Activated gamma-delta T cell treated with anti-CD3 and anti-CD28 coated beads, Interleukin-2, amount 50 U/mL, for 16 hours (primary cell): ENCODE results near the gene KLK15.
"Not testable (repeated sequence)": the region's sequence is repeated elsewhere in the genome, so short reads cannot be mapped to it uniquely, and the experiment has no call there.

Experiments used
- DNase-seq: peaks from one replicate; pipeline ENCODE4 v3.0.0-alpha.2; 2020; ENCODE audit warnings: low read depth

The KLK15 gene

DNA sequence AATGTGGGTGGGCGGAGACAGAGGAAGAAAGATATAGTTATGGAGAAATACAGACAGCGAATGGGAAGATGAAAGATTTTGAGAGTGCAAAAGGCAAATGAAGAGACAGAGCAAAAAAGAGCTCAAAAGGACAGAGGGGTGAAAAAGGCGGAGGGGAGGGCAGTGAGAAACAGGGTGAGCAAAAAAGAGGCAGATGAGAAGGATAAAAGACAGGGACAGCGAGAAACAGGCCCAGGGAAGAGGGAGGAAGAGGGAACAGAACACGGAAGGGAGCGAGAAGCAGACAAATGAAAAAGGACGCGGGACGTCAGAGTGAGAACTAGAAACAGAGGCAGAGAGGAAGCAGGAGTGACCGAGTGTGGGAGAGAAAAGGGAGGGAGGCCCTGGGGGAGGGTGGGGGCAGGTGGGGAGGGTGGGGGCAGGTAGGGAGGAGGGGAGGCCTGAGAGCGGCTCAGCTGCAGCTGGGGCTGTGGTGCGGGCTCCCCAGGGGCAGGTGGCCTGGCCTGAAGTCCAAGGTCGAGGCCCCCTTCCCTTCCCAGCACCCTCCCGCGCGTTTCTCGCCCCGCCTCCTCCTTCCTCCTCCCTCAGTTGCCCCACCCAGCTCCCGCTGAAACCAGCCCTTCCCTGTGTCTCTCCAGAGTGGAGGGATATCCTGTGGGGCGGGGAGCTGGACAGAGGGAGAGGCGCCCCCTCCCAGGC, 12.7 kb downstream of the KLK15 start:
- DNase-seq = no peak

DNA sequence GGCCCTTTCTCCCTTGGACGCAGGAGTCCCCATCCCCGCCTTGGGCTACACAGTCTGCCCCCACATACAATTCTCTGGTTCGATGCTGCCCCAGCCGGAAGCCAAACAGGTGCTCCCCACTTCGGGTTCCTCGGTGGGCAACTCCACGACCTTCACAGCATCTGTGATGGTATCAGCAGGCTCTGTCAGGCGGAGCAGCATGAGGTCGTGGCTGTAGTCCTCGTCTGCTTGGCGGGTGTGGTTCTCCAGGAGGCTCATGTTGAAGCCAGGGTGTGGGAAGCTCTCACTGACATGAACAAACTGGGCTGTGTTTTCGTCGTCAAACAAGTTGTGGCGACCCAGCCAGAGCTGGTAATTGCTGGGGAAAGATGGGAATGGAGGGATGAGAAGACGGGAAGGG, 13.3 kb downstream of the KLK15 start:
- DNase-seq = no peak

DNA sequence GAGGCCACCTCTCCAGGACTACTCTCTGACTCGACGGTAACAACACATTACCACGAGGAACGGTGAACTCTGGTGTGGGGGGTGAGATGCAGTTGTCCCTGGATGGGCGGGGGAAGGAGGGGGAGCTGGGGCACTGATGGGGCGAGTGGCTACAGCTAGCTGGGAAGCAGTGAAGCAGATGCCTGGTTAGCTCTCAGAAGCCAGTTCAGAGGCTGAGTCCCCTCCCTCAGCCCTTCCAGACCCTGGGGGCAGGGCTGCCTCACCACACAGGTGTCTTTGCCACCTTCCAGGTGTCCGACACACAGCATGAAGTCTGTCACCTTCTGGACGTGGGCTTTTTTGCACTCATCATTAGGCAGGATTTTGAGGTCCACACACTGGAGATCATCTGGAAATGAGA, 13.7 kb downstream of the KLK15 start:
- DNase-seq = no peak

DNA sequence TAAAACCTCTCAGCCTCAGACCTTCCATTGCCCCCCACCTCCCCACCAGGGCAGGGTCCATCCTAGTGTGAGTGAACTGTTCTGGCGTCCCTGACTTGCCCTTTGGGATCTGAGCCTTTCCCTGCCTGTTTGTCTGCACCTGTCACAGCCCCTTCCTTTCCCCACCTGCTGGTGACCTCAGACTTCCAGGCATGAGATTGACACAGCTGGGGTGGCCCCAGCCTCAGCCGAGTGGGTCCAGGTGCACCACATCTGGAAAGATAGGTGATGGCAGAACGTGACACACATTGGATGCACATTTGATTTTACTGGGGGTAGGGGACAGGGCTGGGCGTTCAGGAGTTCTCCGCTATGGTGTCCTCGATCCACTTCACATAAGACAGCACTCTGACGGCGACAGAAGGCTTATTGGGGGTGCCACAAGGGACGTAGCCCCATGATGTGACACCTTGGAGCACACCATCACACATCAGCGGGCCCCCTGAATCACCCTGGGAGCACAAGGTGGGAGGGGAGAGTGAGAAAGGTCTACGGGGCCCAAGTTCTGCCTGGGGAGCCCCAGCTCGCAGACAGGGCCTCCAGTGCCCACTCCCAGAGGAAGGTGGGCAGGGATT, 14.4 kb downstream of the KLK15 start:
- DNase-seq = no peak

DNA sequence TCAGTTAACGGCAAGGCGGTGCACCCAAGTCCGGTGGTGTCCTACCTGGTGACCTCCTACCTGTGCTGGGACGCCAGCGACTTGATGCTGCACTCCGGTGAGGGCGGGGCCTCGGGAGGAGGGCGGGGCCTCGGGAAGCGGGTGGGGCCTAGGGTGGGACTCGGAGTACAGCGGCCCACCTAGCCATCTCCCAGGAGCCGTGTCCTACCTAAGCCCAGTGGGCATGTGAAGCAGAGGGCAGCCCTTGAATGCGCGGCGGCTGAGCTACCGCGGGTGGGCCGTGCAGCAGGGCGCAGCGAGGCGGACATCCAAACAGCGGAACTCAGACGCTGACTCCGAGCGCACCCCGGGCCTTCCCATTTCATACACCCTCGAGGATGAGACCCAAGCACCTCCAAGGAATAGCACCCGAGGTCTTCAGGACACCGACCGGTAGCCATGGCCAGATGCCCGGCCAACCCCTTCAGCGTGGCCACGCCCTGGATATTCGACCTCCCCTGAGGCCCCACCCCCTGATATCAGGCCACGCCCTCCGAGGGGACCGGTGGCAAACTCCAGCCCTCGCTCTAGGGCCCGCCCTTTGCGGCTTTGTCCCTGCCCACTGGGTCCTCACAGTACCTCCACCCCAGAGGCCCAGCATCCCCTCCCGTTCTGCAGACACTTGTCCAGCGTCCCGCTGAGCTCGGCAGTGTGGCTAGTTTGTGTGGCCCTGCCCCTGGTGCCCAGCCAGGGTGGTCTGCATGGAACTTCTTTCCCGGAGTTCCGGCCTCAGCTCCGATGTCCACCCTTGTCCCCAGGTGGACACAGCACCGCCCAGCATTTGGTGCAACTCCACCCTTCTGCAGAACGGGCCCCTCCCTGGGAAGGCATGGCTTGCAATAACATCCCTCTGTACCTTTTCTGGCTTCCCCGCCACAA, 15.2 kb downstream of the KLK15 start:
- no peak for DNase-seq

DNA sequence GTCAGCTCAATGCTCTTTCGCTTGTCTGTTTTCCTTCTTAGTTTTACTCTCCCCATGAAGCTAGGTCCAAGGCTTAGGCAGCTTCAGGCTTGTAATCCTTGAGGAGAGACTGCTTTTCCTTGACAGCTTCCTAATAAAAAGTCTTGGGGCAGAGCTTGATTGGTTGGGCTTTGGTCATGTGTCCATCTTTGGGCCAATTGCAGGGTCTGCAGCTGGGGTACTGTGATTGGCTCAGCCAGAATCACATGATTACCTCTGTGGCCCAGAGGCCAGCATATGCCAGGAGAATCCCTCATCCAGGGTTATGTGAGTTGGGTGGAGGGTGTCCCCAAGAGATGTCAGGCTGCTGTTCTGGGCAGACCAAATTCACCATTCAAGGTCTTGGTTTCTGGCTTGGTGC, 17.9 kb downstream of the KLK15 start:
- DNase-seq = no peak

DNA sequence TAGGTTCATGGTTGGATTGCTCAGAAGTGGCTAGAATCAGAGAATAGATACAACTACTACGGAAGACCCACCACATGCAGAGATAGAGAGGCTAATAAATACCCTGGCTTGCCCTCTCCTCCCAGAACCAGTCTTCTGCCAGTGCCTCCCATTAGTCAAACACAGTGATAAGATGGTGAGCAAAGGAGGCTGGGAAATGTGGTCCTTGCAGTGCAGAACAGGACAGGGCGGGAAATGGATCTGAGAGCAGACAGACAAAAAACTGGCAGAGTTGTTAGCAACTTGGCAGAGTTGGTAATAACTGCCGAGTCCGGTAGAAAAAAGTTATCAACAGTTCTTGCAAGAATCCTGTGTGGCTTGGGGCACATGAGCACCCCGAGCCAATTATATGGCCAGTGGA, 18.5 kb downstream of the KLK15 start:
- no peak for DNase-seq

DNA sequence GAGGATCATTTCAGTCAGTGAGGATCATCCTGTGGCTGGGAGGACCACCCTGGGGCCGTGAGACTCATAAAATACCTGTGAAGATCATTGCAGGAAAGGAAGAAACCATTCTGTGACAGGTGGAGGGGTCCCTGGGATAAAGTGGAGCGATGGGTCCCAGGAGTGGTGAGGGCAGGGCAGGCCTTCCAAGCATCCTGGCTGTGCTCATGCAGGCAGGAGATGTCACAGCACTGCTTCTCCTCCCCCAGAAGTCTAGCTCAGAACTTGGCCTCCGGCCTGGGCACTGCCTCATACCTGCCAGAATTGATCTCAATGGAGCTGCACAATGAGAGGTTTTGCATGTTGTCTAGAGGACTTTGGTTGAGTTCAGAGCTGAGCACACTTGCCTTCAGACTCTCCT, 20.9 kb downstream of the KLK15 start:
- DNase-seq = no peak

DNA sequence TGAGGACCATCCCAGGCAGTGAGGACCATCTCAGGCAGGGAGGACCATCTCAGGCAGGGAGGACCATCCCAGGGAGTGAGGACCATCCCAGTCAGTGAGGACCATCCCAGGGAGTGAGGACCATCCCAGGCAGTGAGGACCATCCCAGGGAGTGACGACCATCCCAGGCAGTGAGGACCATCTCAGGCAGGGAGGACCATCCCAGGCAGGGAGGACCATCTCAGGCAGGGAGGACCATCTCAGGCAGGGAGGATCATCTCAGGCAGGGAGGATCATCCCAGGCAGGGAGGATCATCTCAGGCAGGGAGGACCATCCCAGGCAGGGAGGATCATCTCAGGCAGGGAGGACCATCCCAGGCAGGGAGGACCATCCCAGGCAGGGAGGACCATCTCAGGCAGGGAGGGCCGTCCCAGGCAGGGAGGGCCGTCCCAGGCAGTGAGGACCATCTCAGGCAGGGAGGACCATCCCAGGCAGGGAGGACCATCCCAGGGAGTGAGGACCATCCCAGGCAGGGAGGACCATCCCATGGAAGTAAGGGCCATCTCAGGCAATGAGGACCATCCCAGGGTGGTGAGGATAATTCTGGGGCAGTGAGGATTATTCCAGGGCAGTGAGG, 21.6 kb downstream of the KLK15 start:
- not testable (repeated sequence) for DNase-seq

DNA sequence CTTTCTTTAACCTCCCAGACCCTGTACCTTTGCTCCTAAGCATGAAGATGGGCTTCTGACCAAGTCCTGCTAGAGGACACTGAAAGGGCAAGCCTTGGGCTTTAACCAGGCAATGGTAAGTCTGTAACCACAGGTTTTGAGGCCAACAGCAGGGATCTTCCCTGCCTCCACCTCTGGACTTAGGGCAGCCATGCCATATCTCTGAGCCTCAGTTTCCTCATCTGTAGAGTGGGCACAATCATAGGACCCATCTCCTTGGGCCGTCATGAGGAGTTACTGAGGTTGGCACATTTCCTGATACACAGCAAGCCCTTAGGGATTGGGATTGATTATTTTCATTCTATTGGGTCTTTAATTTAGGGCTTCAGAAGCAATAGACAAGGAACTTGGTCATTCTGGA, 24.5 kb downstream of the KLK15 start:
- no peak for DNase-seq

DNA sequence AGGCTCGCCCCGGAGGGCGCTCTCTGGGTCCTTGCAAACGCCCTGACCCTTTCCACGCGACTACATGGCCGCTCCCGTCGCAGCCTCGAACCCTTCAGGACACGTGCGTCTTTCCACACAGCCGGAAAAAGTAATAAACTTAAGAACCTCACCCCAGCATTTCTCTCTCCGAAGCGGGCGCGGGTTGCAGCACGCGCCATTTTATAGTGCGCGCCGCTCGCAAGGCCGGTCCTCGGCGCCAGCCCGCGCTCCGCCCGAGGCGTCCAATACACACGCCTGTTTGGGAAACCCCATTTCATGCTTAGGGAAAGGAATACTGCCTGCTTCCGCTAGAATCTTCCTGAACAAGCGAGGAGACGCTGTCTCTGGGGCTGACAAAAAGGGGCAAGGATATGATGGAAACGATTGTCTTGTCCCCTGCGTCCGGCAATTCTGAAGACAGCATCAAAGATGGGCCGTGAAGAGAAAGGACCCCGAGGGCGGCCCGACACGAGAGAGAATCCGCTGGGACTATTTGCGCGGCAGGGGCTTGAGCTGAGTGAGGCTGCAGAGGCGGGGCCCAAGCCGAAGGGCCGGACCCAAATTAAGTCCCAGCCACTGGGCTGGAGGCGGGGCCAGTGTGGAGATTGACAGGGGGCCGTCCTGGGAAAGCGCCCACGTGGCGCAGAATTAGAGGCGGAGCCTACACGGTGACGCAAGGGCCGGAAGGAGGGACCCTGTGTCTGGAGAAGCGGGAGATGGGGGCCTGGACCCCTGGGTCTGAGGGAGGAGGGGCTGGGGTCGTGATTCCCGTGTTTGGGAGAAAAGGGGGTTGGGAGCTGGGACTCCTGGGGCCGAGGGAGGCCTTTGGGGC, 28.7 kb downstream of the KLK15 start:
- DNase-seq = peak; percentile 98

DNA sequence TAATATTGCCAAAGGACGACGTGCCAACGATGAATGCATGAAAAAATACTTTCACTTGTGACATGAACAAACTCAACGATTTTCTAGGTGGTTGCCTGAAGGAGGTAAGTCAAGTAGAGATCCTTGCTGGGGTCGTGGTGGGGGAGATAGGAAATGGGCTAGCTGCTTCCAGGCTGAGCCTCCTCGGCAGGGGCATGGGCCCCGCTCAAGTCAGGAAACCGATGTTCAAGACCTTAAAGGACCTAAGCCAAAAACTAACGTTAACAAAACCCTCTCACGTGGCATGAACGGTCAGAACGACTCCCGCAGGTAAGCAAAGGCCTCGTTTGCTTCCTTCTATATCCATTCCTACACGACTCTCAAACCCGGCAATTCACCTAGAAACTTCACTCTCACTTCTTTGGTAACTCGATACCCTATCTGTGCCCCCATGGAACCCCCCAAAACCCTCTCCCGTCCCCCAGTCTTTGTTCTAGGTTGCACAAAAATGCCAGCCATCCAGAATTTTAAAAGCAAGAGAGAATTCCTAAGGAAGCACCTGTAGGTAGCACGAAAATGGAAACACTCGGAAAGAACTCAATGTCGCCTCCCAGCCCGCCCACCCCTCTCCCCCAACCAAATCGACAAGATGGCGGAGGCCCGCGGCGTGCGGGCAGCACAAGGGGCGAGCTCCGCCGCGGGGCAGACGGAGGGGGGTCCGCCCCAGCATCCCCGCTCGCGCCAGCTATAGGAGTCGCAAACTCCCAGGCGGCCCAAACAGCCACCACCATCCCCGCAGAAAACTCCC, 29.5 kb downstream of the KLK15 start:
- DNase-seq = peak; percentile 15

DNA sequence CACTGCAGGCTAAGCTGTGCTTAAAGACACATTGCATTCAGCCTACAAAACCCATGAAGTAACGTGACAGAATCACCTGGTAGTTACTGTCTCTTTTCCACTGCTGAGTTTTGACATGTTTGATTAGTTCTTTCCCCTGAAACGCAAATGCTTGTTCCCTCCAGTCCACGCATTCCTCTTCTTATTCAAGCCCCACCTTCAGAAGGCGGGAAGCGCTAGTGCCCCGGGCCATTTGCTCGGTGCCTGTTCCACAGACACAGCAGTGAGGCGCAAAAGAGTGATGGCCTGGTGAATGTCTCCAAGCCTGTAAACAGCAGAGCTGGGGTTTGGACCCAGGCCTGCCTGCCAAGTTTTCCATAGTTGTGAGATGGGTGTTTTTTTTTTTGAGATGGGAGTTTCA, 32.3 kb downstream of the KLK15 start:
- DNase-seq = no peak

DNA sequence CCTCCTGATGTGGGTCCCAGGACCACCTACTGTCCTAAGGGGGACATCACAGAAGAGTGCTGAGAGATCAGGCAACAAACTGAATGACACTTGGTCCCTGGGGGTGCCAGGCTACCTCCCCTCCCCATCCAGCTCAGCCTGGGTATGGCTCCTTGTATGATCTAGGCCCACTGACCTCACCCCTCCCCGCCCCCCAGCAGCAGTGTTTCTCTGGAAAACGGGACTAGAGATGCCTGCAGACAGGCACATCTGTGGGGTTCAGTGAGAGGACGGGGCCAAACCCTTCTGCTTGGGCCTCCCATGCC, 33.9 kb downstream of the KLK15 start:
- no peak for DNase-seq

DNA sequence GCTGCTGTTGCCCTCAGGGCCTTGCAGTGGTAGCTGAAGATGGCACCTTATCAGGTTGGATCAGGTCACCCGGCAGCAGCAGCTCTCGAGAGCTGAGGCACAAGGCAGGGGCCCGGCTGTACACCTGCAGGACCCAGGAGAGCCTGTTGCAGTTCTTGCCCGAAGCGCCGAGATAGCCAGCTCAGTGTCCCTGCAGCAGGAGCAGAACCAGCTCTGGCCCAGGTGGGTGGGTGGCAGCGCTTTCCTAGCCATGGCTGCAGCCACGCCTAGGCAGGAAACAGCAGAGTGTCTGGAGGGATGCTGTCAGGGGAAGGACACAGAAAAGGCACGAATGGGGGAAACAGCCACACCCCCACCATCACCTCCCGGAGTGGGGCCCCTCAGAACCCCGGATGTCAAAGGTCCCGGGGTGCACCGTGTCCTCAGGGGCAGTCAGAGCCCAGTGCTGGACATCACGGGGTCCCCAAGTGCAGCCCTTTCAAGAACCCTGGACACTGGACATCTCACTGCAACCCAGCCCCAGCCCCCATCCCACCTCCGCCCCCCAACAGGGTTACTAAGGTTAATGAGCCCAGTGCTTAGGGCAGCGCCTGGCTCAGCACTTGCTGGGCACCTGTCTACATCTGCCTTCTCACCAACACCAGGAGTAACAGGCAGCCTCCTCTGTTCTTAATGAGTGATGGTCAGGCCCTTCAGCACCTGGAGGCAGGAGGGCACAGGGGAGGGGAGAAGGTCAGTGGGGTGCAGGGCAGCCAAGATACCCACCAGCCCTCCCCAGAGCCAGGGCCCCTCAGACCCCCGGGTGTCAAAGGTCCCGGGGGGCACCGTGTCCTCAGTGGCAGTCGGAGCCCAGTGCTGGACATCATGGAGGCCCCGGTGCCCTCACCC, 34.5 kb downstream of the KLK15 start:
- DNase-seq = no peak

DNA sequence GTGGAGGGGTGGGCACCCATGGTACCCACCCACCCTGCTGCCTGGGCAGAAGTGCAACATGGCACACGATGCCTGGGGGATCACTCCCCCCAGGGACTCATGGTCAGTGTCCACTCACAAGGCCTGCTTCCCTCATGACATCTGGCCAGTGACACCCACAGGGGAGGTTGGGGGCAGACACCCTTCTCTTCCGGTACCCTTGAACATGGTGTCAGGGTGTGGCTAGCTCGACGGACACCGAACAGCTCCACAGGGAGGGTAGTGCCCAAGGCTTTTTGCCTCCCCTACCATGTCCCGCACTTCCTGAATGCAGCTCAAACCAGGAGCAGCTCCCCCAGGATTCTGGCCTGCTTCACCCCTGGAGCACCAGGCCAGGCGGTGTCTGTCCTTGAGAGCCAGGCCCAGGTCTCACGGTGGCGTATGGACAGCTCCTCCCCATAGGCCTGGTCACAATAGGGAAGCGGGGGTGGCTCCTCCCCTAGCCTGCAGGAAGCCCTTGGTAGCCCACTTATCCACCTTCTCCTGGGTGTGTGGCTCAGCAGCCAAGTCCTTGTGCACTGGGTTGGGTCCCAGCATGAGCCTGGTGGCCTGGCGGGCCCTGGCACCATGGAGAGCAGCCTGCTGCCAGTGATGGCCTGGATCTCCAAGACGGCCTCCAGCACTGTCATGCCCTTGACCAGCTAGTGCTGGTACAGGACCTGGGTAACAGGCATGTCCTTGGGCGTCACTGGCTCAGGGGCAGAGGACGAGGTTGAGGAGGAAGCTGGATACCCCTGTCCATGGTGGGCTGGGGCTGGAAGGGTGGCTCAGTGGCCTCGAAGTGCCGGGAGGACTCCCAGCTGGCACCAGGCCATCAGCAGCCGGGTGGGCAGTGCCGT, 35.4 kb downstream of the KLK15 start:
- no peak for DNase-seq

DNA sequence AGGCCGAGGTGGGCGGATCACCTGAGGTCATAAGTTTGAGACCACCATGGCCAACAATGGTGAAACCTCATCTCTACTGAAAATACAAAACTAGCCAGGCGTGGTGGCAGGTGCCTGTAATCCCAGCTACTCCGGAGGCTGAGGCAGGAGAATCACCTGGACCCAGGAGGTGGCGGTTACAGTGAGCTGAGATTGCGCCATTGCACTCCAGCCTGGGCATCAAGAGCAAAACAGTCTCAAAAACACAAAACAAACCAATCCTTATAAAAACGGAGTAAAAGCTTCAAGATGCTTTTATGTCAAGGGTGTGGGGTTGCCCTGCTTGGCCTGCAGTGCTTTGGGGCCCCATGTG, 36.0 kb downstream of the KLK15 start:
- DNase-seq = no peak

DNA sequence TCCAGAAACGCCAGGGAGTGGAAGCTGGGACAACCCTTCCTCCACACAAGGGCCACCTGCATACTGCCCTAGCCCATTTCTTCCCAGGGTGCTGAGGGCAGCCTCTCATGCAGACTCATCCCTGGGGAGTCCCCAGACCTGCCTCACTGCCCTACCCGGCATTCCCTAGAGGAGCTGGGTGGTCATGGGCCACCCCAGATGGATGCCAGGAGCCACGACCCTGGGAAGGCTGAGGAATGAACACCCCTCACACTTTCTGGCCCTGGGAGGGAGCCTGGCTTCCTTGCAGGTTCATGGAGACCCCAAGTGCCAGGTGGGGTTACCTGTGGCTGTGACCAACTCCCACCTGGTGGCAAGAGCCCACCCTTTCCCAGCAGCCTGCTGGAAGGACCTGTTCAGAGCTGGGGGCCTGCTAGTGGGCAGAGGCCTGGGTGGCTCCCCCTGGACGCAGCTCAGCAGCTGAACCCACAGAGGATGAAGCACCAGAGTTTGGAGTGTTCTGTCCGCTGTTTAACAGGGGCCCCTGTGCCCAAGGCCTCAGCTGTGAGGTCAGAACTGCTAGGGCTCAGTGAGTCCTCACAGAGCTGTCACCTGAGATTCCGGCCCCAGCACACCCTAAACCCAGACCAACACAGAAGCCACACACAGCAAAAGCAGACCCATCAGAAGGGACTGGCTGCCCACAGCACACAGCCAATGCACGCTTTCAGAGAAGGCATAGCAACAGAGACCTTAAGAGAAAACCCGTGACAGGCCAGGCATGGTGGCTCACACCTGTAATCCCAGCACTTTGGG, 36.5 kb downstream of the KLK15 start:
- no peak for DNase-seq
